Calu3 (cell line): ENCODE data around the gene DIP2B. TPM values are rescaled to one million over a fixed set of nuclear protein-coding genes. Genes with fewer than 3 reads are reported as not detected.

Source experiments
- BruUV-seq: library from RNA; stranded (reverse); fragments of 400-500 nt; replicated peaks from 2 replicates; lab custom pipeline; 2021; lab: Mats Ljungman, UMichigan
- CTCF ChIA-PET: fragments of 300-600 bp; sonication (Branson Sonifier 250); formaldehyde crosslinking; loops from one replicate; lab custom pipeline; 2022; ENCODE audit warnings: antibody characterized with exemption; lab: Charles Lee
- DNase-seq: peaks from one replicate; pipeline ENCODE4 v3.0.0; 2022
- H3K27ac Mint-ChIP-seq: one replicate; pipeline ENCODE4 v1.8.0; 2022; ENCODE audit warnings: mixed read lengths; ENCODE audit not compliant: unreplicated experiment
- H3K27me3 Mint-ChIP-seq: one replicate; pipeline ENCODE4 v1.8.0; 2022; ENCODE audit warnings: mixed read lengths; ENCODE audit not compliant: unreplicated experiment
- H3K36me3 Mint-ChIP-seq: one replicate; pipeline ENCODE4 v1.8.0; 2022; ENCODE audit warnings: mild to moderate bottlenecking, moderate library complexity, mixed read lengths; ENCODE audit not compliant: insufficient read depth, unreplicated experiment
- H3K4me1 Mint-ChIP-seq: one replicate; pipeline ENCODE4 v1.8.0; 2022; ENCODE audit warnings: mild to moderate bottlenecking, low read depth, mixed read lengths; ENCODE audit not compliant: unreplicated experiment
- H3K4me3 Mint-ChIP-seq: one replicate; pipeline ENCODE4 v1.8.0; 2022; ENCODE audit warnings: mild to moderate bottlenecking, low read depth, moderate library complexity, mixed read lengths; ENCODE audit not compliant: unreplicated experiment
- H3K9me3 Mint-ChIP-seq: one replicate; pipeline ENCODE4 v1.8.0; 2022; ENCODE audit warnings: low read depth, mixed read lengths; ENCODE audit not compliant: unreplicated experiment
- intact Hi-C: fragments of 100-400 bp; cut with micrococcal nuclease; formaldehyde crosslinking; loops from one replicate; pipeline ENCODE4 v1.10.0; 2022; ENCODE audit not compliant: unreplicated experiment
- total RNA-seq: library from RNA; stranded (reverse); gene quantifications from 2 replicates; pipeline ENCODE4 v1.2.3, GENCODE V29; 2022
- TF ChIP-seq, protein P1 (sequence below): fragments of 200-600 bp; IDR thresholded peaks from one replicate; pipeline ENCODE4 v1.8.0; 2022; ENCODE audit warnings: antibody characterized with exemption; ENCODE audit not compliant: unreplicated experiment

Gene DIP2B
- total RNA-seq, 1 experiment from 2014 or later, result 22.8 TPM

DNA sequence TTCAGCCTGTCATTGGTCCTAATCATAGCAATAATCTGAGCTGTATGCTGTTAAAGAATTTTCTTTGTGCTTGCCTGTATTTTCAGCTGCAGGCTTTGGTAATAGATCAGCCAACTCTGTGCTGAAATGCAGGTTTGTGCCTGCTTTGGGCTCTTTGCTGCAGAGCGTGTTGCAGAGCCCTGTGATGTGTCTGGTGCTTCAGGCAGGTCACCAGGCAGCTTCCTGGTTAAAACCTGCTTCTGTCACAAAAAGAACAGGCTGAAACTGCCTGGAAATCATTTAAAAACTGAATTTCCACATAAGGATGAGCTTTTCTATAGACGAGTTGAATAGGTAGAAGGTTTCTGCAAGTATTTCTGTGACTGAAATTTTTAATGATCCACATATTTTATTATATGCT lies 3.1 kb downstream of the DIP2B start:
- H3K9me3 Mint-ChIP-seq, result no peaks in the 10 kb centered on the region
- CTCF ChIA-PET, result interaction anchor here (0.5 to 1.2 kb wide), 3 partner anchors 65 to 884 kb away, joined by 3 to 10 read pairs (median 3); no protein-coding TSS in a partner anchor
- H3K36me3 Mint-ChIP-seq, result peaks cover 39% of the 10 kb centered on the region
- DNase-seq, result no peak
- H3K27me3 Mint-ChIP-seq, result no peaks in the 10 kb centered on the region
- intact Hi-C loops, result loop anchor here (5.0 kb wide), 1 partner anchor 39 kb away; no protein-coding TSS in a partner anchor
- H3K4me3 Mint-ChIP-seq, result peak overlapping the region; percentile 77
- TF ChIP-seq, protein P1, sequence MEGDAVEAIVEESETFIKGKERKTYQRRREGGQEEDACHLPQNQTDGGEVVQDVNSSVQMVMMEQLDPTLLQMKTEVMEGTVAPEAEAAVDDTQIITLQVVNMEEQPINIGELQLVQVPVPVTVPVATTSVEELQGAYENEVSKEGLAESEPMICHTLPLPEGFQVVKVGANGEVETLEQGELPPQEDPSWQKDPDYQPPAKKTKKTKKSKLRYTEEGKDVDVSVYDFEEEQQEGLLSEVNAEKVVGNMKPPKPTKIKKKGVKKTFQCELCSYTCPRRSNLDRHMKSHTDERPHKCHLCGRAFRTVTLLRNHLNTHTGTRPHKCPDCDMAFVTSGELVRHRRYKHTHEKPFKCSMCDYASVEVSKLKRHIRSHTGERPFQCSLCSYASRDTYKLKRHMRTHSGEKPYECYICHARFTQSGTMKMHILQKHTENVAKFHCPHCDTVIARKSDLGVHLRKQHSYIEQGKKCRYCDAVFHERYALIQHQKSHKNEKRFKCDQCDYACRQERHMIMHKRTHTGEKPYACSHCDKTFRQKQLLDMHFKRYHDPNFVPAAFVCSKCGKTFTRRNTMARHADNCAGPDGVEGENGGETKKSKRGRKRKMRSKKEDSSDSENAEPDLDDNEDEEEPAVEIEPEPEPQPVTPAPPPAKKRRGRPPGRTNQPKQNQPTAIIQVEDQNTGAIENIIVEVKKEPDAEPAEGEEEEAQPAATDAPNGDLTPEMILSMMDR, result no peak
- no TSS peak for BruUV-seq
- H3K4me1 Mint-ChIP-seq, result peaks cover 25% of the 10 kb centered on the region
- H3K27ac Mint-ChIP-seq, result peak overlapping the region; percentile 18

DNA sequence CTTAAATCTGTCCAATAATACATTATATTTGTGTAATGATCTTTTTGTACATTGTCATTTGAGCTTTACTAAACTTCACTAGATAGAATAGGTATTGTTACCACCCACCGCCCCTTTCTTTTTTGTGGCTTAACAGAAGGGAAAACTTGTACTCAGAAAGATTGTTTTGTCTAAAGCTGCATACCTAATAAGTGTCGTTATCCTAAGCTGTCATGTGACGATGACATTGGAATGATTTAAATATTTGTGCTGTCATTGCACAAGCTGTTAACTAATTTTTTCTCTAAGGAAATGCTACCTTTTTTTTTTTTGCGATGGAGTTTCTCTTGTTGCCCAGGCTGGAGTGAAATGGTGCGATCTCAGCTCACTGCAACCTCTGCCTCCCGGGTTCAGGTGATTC lies 3.6 kb downstream of the DIP2B start:
- TF ChIP-seq, protein P1, result no peak

DNA sequence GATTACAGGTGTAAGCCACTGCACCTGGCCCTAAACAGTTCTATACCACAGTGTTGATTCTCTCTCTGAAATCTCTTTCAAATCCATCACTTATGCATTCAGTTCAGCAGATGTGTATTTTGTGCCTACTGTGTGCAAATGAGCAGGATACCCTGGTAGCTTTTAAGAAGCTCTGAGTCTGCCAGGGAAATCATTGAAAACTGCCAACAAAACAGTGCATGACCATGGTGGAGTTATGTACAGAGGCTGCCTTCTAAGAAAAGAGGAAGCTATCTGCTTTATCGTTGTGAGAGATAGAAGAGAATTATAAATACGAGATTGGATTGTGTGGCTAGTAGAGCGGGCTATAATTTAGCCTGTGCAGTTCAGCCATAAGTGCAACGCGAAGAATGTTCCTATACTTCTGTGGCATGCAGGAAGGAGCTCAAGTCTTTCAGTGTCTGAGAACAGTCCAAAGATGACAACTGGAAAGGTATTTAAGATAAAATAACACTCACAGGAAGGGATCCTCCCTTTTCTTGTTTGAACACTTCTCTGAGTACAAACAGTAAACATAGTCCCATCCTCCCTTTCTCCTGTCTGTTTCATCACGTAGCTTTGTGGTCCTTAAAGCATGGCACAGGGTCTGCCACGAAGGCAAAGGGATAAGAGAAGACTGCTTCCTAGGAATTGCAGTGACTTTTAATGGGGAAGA lies 4.3 kb downstream of the DIP2B start:
- BruUV-seq, result no TSS peak
- H3K27ac Mint-ChIP-seq, result no peak overlapping the region
- CTCF ChIA-PET, result interaction anchor here (0.6 to 1.4 kb wide), 7 partner anchors 9 to 64 kb away, joined by 3 to 5 read pairs (median 3); no protein-coding TSS in a partner anchor
- H3K27me3 Mint-ChIP-seq, result no peaks in the 10 kb centered on the region
- intact Hi-C loops, result loop anchor here (5.0 kb wide), 1 partner anchor 38 kb away; no protein-coding TSS in a partner anchor
- no peak for DNase-seq
- TF ChIP-seq, protein P1, result no peak
- peak overlapping the region; percentile 19 for H3K4me3 Mint-ChIP-seq
- H3K9me3 Mint-ChIP-seq, result no peaks in the 10 kb centered on the region
- peaks cover 27% of the 10 kb centered on the region for H3K4me1 Mint-ChIP-seq
- H3K36me3 Mint-ChIP-seq, result peaks cover 38% of the 10 kb centered on the region

More for the DNA sequence above, 3.6 kb downstream of the DIP2B start:
- Mint-ChIP-seq H3K27ac (no peak overlapping the region), H3K9me3 (no peaks in the 10 kb centered on the region), H3K27me3 (no peaks in the 10 kb centered on the region), H3K4me1 (peaks cover 25% of the 10 kb centered on the region), H3K4me3 (peak overlapping the region; percentile 19), H3K36me3 (peaks cover 39% of the 10 kb centered on the region)
- CTCF ChIA-PET, result interaction anchor here (0.5 to 1.2 kb wide), 6 partner anchors 9 to 884 kb away, joined by 3 to 10 read pairs (median 3); no protein-coding TSS in a partner anchor
- no peak for DNase-seq
- BruUV-seq, result no TSS peak
- intact Hi-C loops, result loop anchor here (5.0 kb wide), 1 partner anchor 39 kb away; no protein-coding TSS in a partner anchor

DNA sequence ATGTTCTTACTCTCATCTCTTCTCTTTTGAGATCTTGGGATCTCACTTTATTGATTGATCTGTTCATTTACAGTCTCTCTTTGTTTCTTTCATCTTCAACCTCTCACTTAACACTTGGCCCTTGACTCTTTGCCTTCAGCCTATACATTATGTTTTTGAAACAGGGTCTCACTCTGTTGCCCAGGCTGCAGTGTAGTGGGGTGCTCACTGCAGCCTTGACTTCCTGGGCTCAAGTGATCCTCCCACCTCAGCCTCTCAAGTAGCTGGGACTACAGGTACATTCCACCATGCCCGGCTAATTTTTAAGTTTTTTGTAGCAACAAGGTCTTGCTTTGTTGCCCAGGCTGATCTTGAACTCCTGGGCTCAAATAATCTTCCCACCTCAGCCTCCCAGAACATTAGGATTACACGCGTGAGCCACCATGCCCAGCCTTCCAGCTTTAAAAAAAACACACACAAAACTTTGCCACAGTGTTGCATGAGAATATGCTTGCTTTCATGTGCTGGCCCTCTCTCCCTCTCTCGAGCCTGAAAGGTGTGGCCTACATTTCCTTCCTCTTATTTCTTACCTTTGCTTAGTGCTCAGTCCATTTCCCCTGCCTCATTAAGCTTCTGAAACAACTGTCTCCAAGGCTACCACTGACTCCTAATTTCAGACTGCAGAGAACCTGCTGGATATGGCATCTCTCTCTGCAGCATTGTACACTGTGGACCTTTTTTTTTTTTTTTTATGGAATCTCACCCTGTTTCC lies 9.9 kb downstream of the DIP2B start:
- Mint-ChIP-seq H3K27me3 (no peaks in the 10 kb centered on the region), H3K27ac (peak overlapping the region; percentile 7), H3K4me1 (peaks cover 28% of the 10 kb centered on the region), H3K4me3 (no peak overlapping the region), H3K36me3 (no peaks in the 10 kb centered on the region), H3K9me3 (no peaks in the 10 kb centered on the region)
- intact Hi-C loops, result no loop called here
- BruUV-seq, result no TSS peak
- no peak for DNase-seq
- TF ChIP-seq, protein P1, result no peak
- CTCF ChIA-PET, result interaction anchor here (0.6 kb wide), 1 partner anchor 34 kb away, joined by 7 read pairs; no protein-coding TSS in a partner anchor
